SK-N-SH (cell line): ENCODE results near the gene KRT81. TPM values are rescaled to one million over a fixed set of nuclear protein-coding genes. Genes with fewer than 3 reads are reported as not detected.

ENCODE experiments used
- CTCF ChIA-PET: fragments of 300-600, 350-600 bp; formaldehyde crosslinking; extraction: SDS; loops from one replicate; lab custom pipeline; 2021; lab: Yijun Ruan, JAX
- POLR2A ChIA-PET: fragments of 350-600 bp; sonication (Branson Sonifier 250); formaldehyde crosslinking; extraction: SDS; loops from one replicate; lab custom pipeline; 2020; ENCODE audit warnings: antibody characterized with exemption, inconsistent platforms; lab: Yijun Ruan, JAX
- DNase-seq: peaks from one replicate; pipeline ENCODE4 v3.0.0; 2012
- H2AFZ ChIP-seq: fragments of 200-600 bp; sonication (generic); 2 replicates; pipeline ENCODE4 v1.8.1; 2016; ENCODE audit warnings: antibody characterized with exemption, mild to moderate bottlenecking, low read depth
- H3F3A ChIP-seq: fragments of 200-600 bp; sonication (generic); replicated peaks from 2 replicates; pipeline ENCODE3; 2016; ENCODE audit warnings: antibody characterized with exemption, mild to moderate bottlenecking; ENCODE audit not compliant: insufficient read depth
- H3K27ac ChIP-seq, 2 experiments: fragments of 200-500 bp in 1 of 2; fragments of 200-600 bp in 1 of 2; sonication (Bioruptor generic) in 1 of 2; sonication (generic), shearing (Covaris generic) in 1 of 2; 2 replicates each; pipeline versions ENCODE4 v1.5.1 to v1.6.1; 2014 to 2016; ENCODE audit warnings: low read depth in 2 of 2, inconsistent platforms in 1 of 2, low read length in 1 of 2, mild to moderate bottlenecking in 1 of 2, mixed read lengths in 1 of 2
- H3K27me3 ChIP-seq: fragments of 200-600 bp; sonication (generic), shearing (Covaris generic); 2 replicates; pipeline ENCODE4 v1.6.1; 2016; ENCODE audit warnings: mixed run types; ENCODE audit not compliant: insufficient read depth
- H3K36me3 ChIP-seq, 2 experiments: fragments of 200-500 bp in 1 of 2; fragments of 200-600 bp in 1 of 2; sonication (Bioruptor generic) in 1 of 2; sonication (generic) in 1 of 2; replicated peaks in 1 of 2; 2 replicates each; pipeline versions ENCODE3 to v1.5.1; 2014 to 2016; ENCODE audit warnings: low read length in 1 of 2, mild to moderate bottlenecking in 1 of 2; ENCODE audit not compliant: insufficient read depth in 2 of 2, control insufficient read depth in 1 of 2
- H3K4me1 ChIP-seq, 2 experiments: fragments of 200-500 bp in 1 of 2; fragments of 200-600 bp in 1 of 2; sonication (Bioruptor generic) in 1 of 2; sonication (generic), shearing (Covaris generic) in 1 of 2; 2 replicates each; pipeline versions ENCODE4 v1.5.1 to v1.6.1; 2014 to 2016; ENCODE audit warnings: low read depth in 1 of 2, low read length in 1 of 2, mixed run types in 1 of 2; ENCODE audit not compliant: insufficient read depth in 2 of 2, control insufficient read depth in 1 of 2
- H3K4me2 ChIP-seq: fragments of 200-600 bp; sonication (generic), shearing (Covaris generic); 2 replicates; pipeline ENCODE4 v1.6.1; 2017; ENCODE audit warnings: mixed run types
- H3K4me3 ChIP-seq, 2 experiments: fragments of 200-500 bp in 1 of 2; fragments of 200-600 bp in 1 of 2; sonication (Bioruptor generic) in 1 of 2; sonication (generic), shearing (Covaris generic) in 1 of 2; 2 replicates each; pipeline versions ENCODE4 v1.5.1 to v1.8.1; 2014 to 2016; ENCODE audit warnings: low read depth in 2 of 2, inconsistent platforms in 1 of 2, low read length in 1 of 2, mild to moderate bottlenecking in 1 of 2, mixed read lengths in 1 of 2, moderate library complexity in 1 of 2
- H3K79me2 ChIP-seq: fragments of 200-600 bp; sonication (generic); 2 replicates; pipeline ENCODE4 v1.8.1; 2017; ENCODE audit warnings: mild to moderate bottlenecking; ENCODE audit not compliant: insufficient read depth
- H3K9ac ChIP-seq: fragments of 200-600 bp; sonication (generic); 2 replicates; pipeline ENCODE4 v1.6.1; 2017; ENCODE audit warnings: mixed run types
- H3K9me2 ChIP-seq: fragments of 200-600 bp; sonication (generic); 2 replicates; pipeline ENCODE4 v1.6.1; 2017; ENCODE audit warnings: mixed run types
- H3K9me3 ChIP-seq: fragments of 200-600 bp; sonication (generic); 2 replicates; pipeline ENCODE4 v1.6.1; 2017; ENCODE audit warnings: mixed run types, mild to moderate bottlenecking, moderate library complexity
- H4K20me1 ChIP-seq: fragments of 200-600 bp; sonication (generic); 2 replicates; pipeline ENCODE4 v1.6.1; 2017; ENCODE audit warnings: mild to moderate bottlenecking, mixed run types; ENCODE audit not compliant: insufficient read depth
- CHD2 ChIP-seq: fragments of 150-350 bp; IDR thresholded peaks from 2 replicates; pipeline ENCODE4 v1.6.1; 2018; ENCODE audit warnings: low read length; ENCODE audit not compliant: partially characterized antibody
- ELF1 ChIP-seq: IDR thresholded peaks from 2 replicates; pipeline ENCODE4 v1.4.0; 2012
- GATA2 ChIP-seq: sonication (generic); formaldehyde crosslinking; IDR thresholded peaks from 2 replicates; pipeline ENCODE4 v1.5.0; 2020; ENCODE audit warnings: mild to moderate bottlenecking, missing genetic modification reagents
- MAX ChIP-seq: IDR thresholded peaks from 2 replicates; pipeline ENCODE4 v1.4.0; 2012; ENCODE audit warnings: low read depth
- NFIC ChIP-seq: IDR thresholded peaks from 2 replicates; pipeline ENCODE4 v1.4.0; 2012; ENCODE audit warnings: borderline replicate concordance
- RFX5 ChIP-seq: IDR thresholded peaks from 2 replicates; pipeline ENCODE4 v1.6.1; 2012; ENCODE audit warnings: mild to moderate bottlenecking, improper control_type of control experiment, low read length
- SIN3A ChIP-seq: IDR thresholded peaks from 2 replicates; pipeline ENCODE4 v1.6.1; 2012; ENCODE audit warnings: low read depth, mild to moderate bottlenecking, low read length, moderate library complexity, borderline replicate concordance
- WGBS: methylation state at CpG from one replicate; pipeline ENCODE4 v1.1.6; 2017; ENCODE audit warnings: low lambda C conversion rate; 5-methylcytosine and 5-hydroxymethylcytosine counted together
- polyA plus RNA-seq, 3 experiments: library from polyadenylated mRNA; depleted of rRNA; stranded (reverse); fragments of >200 nt; gene quantifications; 2 replicates each; pipeline ENCODE4 v1.2.3, GENCODE V29; 2012

KRT81 gene
- polyA plus RNA-seq, 1 of the 3 experiments (the other 2 are of a cell fraction) = 1.9 TPM

GRCh38 chr12:52248541-52249461 is 42.5 kb downstream of the KRT81 start:
- H2AFZ ChIP-seq = no peak overlapping the region
- ChIA-PET CTCF (interaction anchor here (1.3 to 3.1 kb wide), 2 partner anchors 29 to 92 kb away, joined by 4 to 16 read pairs; no protein-coding TSS in a partner anchor), POLR2A (no interaction called here)
- no peaks in the 10 kb centered on the region for H4K20me1 ChIP-seq
- H3K9me2 ChIP-seq = no peaks in the 10 kb centered on the region
- H3K27ac ChIP-seq = peak overlapping the region; percentile 36 to 49; a peak in 3 of 4 replicates
- H3K79me2 ChIP-seq = no peaks in the 10 kb centered on the region
- peaks cover 13 to 23% of the 10 kb centered on the region in 2 experiments; a peak in 3 of 4 replicates for H3K4me1 ChIP-seq
- DNase-seq = no peak
- no peaks in the 10 kb centered on the region for H3K27me3 ChIP-seq
- peak overlapping the region; percentile 47; the same call in 1 of the 2 replicates for H3K4me2 ChIP-seq
- no peaks in the 10 kb centered on the region for H3K9me3 ChIP-seq
- WGBS = 85% methylated on average over 14 of the region's 18 CpGs
- peaks cover 3% of the 10 kb centered on the region for H3F3A ChIP-seq
- peak overlapping the region; percentile 30; the same call in 1 of the 2 replicates for H3K9ac ChIP-seq
- H3K4me3 ChIP-seq = no peak overlapping the region
- H3K36me3 ChIP-seq = no peaks in the 10 kb centered on the region
- TF ChIP-seq RFX5 (no peak), NFIC (peak; percentile 44)

GRCh38 chr12:52247622-52248540 is 43.5 kb downstream of the KRT81 start:
- TF ChIP-seq CHD2 = no peak
- TF ChIP-seq ELF1 = no peak
- no peak for TF ChIP-seq MAX
- TF ChIP-seq GATA2 (CRISPR knock-in tag) = no peak
- no peak for TF ChIP-seq SIN3A
- Histone ChIP-seq H3K4me2 (peak overlapping the region; percentile 35; the same call in 1 of the 2 replicates), H3K79me2 (no peaks in the 10 kb centered on the region), H3K36me3 (no peaks in the 10 kb centered on the region), H3K9ac (no peak overlapping the region), H3K9me3 (no peaks in the 10 kb centered on the region), H3K4me1 (peaks cover 22 to 27% of the 10 kb centered on the region in 2 experiments; a peak in 3 of 4 replicates), H4K20me1 (no peaks in the 10 kb centered on the region), H3K4me3 (no peak overlapping the region), H2AFZ (no peak overlapping the region), H3K27ac (peak overlapping the region in 1 of 2 experiments; percentile 49; a peak in 1 of 4 replicates), H3K9me2 (no peaks in the 10 kb centered on the region), H3K27me3 (no peaks in the 10 kb centered on the region), H3F3A (peaks cover 3% of the 10 kb centered on the region)
- POLR2A ChIA-PET = no interaction called here
- CTCF ChIA-PET = interaction anchor here (0.8 to 1.5 kb wide), 4 partner anchors 12 to 91 kb away, joined by 3 to 4 read pairs (median 3); no protein-coding TSS in a partner anchor
- 77% methylated on average over 10 of the region's 10 CpGs for WGBS
- no peak for DNase-seq
